ENCODE measurements around the gene UCP2.

UCP2 gene, protein sequence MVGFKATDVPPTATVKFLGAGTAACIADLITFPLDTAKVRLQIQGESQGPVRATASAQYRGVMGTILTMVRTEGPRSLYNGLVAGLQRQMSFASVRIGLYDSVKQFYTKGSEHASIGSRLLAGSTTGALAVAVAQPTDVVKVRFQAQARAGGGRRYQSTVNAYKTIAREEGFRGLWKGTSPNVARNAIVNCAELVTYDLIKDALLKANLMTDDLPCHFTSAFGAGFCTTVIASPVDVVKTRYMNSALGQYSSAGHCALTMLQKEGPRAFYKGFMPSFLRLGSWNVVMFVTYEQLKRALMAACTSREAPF

DNA sequence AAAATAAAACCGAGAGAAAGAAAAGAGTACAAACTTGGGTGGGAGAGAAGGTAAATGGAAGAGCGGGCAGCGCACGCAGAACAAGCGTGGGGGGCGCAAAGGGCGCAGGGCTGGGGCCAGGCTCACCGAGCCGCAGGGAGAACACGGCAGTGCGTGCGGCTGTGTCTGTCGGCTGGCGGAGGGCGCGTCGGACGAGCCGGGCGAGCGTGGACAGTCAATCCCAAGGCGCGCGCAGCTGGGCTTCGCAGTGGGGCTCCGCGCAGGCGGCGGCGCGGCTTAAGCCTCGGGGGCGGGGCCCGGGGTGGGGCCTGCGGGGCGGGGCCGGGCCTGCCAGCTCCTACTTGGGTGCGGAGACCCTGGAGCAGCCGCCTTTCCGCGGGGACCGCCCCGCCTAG is at the start of gene UCP2:
UCP2 (minus strand) TSS at position 249 of the 395 bp plus-strand sequence. CDS start 4,465 bp downstream, outside the sequence.
- DNase-seq: peak; percentile 97

DNA sequence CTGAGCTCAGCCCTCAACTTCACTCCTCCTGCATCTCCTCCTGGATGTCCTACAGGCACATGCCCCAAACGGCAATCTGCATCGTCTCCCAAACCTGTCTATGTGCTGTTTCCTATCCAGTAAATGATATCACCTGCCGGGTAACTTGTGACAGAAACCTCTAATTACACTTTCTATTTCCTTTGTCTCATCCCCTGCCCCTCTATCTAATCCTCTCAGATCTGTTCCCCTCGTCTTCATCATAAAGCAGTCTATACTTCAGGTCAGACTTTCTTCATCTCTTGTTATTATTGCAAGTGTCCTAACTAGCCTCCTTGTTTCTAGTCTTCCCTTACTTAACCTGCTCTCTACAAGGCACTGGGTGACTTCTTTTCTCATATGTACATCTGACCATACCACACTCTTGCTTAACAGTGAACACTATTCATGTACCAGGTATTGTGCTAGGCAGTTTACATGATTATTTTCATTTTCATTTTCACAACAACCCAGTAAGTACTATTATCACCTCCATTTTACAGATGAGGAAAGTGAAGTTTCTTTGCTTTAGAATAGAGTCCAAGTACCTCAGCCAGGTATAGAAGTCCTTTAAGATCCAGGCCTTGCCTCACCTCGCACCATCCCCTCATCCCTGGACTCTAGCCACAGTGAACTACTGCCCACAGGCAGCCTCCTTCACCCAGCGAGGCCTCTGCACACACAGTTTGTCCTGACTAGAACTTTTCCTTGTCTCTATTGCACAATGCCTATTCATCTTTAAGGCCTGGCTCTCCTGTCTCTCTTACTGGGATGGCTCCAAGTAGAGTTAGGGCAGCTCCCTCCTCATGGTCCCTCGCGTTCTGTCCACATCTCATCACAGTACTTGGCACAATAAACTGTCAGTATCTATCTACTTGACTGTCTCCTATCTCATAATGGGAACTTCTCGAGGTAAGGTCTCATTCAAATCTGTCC is 48.4 kb upstream of the UCP2 start:
- no peak for DNase-seq

DNA sequence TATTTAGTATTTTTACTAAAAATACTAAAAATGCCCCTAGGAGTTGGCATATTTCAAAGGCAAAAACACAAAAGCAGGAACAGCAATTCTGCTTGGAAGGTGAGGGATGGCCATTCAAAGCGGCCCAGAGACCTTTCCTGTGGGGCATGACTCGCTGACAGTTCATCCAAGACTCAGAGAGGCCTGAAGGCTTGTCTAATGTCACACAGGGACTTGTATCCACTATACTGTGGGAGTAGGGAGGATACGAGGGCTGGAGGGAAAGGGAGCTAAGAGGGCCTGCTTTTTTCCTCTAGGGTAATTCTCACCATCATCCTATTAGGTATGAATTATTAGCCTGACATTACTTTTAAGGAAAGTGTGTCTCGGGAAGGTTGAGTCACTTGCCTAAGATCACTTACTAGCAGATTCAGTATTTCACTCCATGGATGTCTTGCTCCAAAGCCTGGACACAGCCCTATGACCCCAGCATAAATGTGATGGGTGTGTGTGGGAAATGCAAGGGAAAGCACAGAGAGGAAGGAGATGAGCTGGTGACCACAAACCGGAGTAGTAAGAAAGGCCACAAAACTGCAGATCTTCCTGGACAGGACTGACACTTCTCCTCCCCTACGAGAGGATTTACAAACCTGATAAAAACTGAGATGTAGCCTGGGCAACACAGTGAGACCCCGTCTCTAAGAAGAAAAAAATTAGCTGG is 43.0 kb upstream of the UCP2 start:
- no peak for DNase-seq

DNA sequence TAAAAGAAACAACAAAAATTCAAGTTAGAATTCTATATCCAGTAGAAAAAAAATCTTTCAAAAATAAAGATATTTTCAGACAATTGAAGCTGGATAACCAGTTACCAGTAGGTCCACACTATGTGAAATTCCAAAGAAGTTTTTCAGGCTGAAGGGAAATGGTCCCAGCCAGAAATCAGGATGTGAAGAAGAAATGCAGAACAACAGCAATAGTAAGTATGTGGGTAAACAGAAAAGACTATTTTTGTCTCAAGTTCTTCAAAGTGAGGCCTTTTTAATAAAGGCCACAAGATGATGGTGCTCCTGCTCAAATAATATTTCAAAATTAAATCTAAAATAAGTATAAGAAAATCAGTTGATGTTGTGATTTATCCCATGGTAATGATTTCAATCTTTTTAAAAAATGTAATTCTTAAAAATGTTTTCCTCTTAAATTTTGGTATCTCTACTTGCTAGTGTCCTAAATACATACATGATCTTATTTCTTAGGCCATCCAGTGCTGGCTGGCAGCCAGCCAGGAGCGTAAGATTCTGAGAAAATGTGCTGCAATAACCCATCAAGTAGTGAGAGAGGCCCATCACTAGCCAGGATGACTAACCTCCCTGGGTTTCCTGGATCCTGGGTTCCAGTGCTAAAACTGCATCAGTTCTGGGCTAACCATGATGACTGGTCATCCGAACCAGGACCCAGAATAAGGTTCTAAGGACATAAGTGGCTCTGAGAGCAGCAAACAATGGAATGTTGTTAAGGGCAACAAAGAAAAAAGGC is 41.8 kb upstream of the UCP2 start:
- DNase-seq: no peak

DNA sequence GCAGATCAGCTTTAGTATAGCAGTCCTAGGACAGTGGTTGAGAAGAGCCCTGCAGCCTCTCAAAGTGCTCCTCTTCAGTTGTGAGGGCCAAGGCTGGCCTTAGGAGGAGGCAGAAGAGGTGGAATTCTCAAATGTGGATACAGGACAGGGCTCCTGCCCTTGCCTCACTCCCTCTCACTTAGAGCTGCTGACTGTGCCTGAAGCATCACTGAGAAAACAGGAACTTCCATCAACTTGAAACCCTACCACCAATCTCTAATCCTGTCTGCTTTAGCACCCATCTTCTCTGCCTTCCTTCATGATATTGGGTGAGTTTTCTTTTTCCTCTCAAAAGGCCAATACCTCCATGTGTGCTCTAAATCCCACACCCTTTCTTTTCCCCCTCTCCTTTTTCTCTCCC is 40.6 kb upstream of the UCP2 start:
- DNase-seq: no peak

DNA sequence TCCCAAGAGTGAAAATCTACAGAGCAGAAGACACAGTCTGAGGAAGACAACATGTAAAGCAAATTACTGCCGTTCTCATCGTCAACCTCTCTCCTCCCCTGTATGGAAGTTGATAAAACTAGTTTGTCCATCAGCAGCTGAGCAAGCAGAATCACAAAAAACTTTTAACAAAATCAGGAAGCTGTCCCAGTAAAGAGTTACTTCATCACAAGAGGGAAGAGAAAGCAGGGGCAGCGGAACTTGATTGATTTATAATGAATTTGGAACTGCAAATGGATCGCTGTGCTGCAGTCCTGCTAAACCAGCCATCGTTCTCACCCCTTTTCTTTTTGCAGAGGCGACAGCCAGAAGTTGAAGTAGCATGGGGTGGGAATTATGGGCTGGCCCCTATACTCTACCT is 39.9 kb upstream of the UCP2 start:
- DNase-seq: no peak

DNA sequence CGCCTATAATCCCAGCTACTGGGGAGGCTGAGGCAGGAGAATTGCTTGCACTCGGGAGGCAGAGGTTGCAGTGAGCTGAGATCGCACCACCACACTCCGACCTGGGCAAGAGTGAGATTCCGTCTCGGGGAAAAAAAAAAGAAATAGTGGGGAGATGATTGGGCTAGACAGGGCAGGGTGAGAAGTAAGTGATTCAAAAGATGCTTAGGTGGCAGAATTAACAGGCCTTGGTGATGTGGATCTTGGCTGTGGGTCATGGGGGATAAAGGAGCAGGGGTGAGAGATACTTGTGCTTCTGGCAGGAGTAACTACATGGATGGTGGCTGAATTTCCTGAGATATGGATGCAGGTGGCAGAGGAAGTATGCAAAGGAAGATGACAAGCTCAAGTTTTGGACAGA is 39.4 kb upstream of the UCP2 start:
- DNase-seq: no peak

DNA sequence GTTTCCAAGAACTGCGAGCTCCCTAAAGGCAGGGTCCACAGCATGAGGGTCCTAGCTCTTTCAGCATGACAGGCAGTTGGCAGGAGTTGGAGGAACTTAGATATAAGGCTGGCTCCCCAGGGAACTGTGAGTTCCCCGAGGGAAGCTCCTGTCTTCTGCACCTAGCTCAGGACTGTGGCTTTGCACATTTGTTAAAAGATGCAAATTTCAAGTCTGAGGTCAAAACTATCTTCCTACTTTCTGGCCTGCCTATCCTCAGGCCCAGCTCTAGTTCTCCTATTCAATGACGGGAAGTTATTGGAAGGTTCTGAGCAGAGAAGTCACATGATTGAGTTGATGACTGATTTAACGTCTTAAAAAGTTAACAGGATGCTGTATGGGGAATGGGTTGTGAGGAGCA is 37.9 kb upstream of the UCP2 start:
- DNase-seq: no peak

DNA sequence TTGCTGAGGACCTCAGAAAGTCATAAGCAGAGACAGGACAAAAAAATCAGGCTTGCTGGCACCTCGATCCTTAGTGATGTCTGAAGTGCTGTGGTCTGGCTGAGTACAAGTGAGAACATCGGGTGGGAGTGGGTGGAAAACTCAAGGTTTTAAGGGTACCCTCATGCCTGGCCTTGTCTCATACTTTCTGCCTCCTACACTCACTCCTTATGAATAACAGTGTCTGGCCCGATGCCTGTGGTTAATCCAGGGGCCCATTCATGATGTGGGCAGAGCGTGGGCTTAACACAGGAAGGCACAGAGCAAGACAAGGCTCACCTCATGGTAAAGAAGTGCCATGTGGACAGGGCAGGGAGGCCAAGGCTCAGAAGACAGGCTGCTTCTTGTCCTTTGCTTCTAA is 37.2 kb upstream of the UCP2 start:
- DNase-seq: no peak

DNA sequence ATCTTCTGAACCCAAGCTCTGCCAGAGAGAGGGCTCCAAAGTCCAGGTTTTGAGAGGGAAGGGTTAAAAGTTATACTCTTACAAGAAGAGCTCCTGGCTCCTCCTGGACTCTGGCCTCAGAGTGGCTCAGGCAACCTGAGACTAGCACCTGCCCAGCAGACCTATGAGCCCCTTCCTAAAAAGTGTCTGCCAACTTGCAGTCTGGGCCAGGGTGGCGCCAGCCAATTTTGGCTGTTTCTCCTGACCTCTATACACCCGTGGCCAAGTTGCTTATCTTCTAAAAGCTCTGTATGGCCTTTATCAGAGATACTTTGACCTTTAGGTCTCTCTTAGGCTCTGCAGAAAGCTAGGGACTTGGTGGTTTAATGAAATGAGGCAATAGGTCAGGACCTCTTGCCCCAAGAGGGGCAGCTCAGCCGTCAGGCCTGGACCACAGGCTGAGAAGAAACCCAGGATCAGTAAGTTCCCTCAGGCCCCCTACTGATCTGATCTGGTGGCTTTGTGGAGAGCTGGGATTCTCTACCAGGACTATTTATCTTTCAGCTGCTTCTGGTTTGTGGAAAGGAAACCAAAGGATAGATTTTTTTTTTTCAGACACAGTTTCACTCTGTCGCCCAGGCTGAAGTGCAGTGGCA is 36.6 kb upstream of the UCP2 start:
- DNase-seq: no peak

DNA sequence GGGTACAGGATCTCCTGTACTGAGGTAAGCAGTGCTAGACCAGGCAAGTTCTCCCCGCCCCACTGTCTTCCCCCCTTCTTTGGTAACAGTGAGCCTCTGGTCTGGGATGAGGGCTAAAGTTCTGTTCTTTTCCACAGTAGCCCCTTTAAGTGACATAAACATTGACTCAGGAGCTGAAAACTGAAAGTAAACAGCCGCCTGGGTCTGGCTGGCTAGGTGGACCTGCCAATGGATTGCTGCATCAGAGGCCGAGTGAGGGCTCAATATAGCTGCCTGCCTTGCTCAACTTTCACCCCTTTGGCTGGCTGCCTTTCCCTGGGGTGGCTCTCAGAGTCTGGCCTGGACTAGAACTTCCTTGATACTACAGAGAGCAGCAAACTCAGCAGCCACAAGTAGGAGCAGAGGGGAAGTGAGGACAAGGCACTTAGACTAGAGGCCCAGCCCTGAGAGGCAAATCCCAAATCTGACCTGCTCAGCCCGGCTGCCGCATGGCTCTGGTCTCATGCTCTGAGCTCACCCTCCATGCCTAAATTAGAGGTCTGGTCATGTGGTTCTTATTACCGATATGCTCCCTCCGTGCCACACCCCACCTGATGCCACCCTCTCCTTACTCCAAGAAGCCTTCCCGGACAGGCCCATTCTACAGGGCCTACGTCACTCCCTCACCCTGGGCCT is 35.8 kb upstream of the UCP2 start:
- DNase-seq: no peak

DNA sequence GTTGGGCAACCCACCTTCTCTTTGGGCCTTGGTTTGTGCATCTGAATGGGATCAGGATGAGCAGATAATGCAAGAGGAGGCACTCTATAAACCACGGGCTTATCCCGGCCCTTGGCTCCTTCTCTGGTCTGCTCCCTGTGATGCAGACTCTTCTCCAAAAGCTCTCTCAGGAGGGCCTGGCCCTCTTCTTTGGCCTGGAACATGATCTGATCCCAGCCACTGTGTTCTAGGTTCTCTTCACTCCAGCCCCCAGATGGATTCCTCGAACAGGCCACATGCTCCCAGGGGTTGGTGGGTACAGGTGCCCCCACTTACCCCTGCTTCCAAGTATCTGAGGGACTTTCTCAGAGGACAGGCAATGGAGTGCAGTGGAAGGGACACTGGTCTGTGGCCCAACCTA is 35.0 kb upstream of the UCP2 start:
- no peak for DNase-seq

DNA sequence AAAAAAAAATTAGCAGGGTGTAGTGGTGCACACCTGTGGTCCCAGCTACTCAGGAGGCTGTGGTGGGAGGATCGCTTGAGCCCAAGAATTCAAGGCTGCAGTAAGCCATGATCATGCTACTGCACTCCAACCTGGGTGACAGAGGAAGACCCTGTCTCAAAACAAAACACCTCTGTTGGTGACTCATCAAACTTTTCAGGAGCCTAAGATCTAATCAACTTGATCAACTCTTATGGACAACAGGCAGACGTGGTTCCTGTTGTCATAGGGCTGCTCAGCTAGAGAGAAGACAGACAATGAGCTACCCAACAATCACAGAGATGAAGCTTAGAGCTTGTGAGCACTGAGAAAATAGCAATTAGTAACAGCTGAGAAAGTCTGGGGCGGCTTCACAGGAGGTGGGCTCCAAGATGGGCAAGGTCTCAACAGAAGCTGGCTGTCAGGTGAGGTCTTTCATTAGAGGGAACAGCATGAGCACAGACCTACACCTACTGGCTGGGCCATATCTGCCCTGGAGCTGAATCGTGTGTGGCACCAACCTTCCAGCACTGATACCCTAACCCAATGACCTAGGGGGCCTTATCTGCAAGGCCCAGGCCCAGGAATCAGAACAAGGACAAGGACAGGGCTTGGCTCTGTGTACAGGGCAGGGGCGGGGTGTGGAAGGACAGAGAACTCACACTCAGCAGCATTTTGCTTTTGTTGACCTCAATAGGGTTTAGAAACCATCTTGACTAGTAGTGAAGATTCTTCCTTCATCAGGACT is 33.5 kb upstream of the UCP2 start:
- no peak for DNase-seq

DNA sequence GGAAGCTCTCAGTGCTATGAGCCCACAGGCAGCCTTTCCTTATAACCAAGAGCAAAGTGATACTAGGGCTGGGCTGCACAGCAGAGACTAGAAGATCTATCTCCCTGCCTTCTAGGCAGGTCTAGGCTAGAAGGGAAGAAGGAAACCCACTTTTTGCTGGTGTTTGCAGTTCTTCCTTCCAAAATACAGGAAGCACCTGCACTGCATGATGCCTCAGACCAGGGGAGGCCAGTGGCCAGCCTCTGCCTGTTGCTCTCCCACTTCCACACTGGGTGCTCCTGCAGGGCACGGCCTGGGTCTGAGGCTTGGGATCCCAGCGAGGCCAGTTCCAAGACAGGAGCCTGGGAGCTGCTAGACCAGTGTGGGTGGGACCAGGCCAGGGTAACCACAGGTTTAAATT is 32.2 kb upstream of the UCP2 start:
- DNase-seq: no peak

DNA sequence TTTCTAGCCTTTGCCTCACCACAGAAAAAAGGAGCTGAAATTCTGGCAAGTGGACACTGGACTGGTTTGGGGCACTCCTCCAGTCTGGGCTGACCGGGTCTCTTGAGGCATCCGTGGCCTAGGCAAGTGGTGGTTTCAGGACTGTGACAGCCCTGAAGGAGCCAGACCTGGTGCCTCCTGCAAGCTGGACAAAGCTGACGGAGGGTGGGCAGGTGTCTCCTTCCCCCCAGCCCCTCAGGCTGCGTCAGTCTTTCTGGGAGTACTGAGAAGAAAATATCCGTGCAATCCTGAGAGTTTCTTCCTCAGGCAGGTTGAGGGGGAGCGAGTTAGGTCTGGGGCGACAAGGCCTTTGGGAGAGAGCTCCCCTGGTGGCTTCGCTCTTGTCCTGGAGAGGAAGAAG is 30.5 kb upstream of the UCP2 start:
- no peak for DNase-seq

DNA sequence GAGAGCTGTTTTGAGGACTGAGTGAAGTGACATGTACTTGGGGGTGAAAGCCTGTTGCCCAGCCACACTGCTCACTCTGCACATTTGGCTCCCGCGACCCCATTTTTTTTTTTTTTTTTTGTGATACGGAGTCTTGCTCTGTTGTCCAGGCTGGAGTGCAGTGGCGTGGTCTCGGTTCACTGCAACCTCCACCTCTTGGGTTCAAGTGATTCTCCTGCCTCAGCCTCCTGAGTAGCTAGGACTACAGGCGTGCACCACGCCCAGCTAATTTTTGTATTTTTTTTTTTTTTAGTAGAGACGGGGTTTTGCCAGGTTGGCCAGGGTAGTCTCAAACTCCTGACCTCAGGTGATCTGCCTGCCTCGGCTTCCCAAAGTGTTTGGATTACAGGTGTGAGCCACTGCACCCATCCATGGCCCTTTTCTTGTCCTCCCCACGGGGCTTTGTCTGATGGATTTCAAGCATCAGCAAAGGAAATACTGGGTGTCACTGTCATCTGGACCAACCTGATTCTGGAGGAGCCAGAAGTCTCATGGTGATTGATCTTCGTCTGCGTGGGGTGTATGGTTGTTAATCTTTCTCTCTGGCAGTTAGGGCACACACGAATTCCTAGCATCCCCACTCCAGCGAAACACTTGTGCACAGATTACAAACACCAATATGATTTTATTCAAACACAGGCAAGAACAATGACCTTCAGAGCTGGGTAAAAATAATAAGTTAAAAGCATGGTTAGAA is 29.6 kb upstream of the UCP2 start:
- DNase-seq: no peak

DNA sequence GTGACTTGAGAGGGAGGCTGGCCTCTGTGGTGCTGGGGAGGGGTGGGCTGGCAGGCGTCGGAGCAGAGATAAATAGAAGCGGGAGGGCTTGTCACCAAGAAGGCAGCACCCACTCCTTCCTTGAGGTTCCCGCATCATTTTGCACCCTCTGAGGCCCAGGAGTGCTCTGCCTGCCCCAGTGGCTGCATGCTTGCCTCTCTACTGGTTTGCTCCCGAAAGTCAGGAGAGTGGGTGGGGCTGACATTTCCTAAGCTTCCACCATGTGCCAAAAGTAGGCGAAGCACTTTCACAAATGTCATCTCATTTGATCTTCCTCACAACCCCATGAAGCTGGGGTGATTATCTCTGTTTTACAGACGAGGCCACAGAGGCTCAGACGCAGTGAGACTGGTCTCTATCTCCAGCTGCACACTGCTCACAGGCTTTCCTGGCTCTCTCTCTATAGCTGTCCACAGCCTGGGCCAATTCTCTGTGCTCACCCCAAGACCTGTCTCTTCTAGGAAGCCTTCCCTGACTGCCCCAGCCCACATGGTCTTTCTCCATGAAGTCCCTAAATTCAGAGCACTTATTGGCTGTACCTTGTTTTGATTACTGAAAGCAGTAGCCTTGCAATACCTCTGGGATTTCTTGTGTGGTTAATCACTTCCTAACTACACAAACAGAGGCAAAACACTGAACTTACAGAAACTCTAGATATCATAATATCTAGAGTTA is 28.9 kb upstream of the UCP2 start:
- DNase-seq: no peak

DNA sequence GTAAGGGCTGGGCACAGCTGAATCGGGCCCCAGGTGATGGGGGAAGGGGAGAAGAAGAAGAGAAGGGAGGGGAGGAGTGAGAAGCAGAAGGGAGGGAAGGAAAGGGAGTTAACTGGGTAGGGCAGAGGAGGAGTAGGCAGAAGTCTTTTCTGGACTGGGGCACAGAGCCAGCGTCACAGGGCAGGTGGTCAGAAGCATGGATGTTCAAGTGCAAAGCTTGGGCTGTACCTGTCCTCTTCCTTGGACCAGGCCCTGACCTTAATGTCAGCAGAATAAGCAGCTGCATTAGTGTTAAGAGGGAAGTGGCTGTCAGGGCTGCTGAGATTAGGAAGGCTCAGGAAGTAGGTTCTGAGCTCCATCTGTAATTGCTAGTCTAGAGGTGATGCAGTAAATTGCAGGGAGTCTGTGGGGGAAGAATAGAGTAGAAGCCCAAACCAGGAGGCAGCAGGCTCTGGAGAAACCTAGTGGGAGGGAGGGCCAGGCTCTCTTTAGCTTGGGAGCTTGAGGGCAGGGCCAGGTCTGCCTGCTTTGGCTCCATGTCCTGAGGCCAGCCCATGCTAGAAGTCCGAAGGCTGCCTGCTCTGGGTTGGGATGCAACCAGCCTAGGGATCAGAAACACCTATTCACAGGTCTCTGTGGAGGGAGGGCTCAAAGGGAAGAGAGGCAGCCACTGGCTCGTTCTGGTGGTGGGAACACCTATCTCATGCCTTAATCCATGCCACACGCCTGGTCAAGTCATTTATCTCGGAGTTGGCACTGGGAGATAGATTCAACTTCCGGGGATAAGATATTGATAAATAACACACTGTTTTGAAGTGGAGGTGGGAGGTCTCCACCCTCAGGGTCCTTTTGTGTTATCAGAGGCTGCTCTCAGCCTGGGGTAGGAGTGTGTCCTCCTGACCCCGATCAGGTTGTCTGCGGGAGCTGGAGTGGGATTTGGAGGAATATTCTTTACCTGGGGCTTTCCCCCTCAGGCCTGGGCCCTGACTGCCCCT is 28.0 kb upstream of the UCP2 start:
- no peak for DNase-seq

Measured in islet precursor cell (in vitro differentiated cells).